ENCODE measurements around the gene SLC10A1.

DNA sequence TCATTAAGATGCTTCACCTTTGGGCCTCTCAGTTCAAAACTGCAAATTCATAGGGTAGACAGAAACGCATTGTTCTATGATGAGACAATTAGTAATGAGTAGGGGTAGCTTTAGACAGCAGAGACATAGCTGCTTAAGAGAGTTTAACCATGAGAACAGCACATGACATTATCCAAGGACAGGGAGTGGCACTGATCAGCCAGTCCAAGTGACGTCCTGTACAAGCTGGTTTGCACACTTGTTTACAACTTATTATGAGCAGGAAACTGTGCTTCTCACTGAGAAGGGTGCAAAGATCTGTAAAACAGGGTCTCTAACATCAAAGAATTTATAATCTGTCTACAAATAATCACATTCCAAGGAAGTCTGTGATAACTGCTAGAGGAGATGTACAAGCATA, 41.3 kb downstream of the SLC10A1 start:
- no peak for TF ChIP-seq POLR2A (IDR thresholded peaks at IDR 0.05; ENCODE audit: low read depth, low read length)
- TF ChIP-seq TAF1 (IDR thresholded peaks at IDR 0.05; ENCODE audit: borderline replicate concordance, low read depth, low read length), result no peak
- no peak for TF ChIP-seq POLR2AphosphoS5 (IDR thresholded peaks at IDR 0.05; ENCODE audit: low read depth, low read length)
